Mesothelial cell of epicardium (in vitro differentiated cells): Measurements from ENCODE around the gene C22orf42. TPM values are rescaled to one million over a fixed set of nuclear protein-coding genes. Genes with fewer than 3 reads are reported as not detected.

Experiments
- DNase-seq, 2 experiments: peaks; one replicate each; pipeline ENCODE4 v3.0.0; 2021; ENCODE audit warnings: low spot score in 2 of 2; ENCODE audit not compliant: unreplicated experiment in 2 of 2
- H3K27ac Mint-ChIP-seq: 2 replicates; pipeline ENCODE4 v1.8.0; 2021; ENCODE audit warnings: mixed read lengths
- H3K27me3 Mint-ChIP-seq: 2 replicates; pipeline ENCODE4 v1.8.0; 2021; ENCODE audit warnings: low read depth, mixed read lengths
- H3K36me3 Mint-ChIP-seq: 2 replicates; pipeline ENCODE4 v1.8.0; 2021; ENCODE audit warnings: mixed read lengths
- H3K4me1 Mint-ChIP-seq: 2 replicates; pipeline ENCODE4 v1.8.0; 2021; ENCODE audit warnings: mixed read lengths
- H3K4me3 Mint-ChIP-seq: 2 replicates; pipeline ENCODE4 v1.8.0; 2021; ENCODE audit warnings: mild to moderate bottlenecking, moderate library complexity, mixed read lengths
- H3K9me3 Mint-ChIP-seq: 2 replicates; pipeline ENCODE4 v1.8.0; 2021; ENCODE audit warnings: mixed read lengths
- CTCF ChIP-seq: fragments of 200-600 bp; sonication (generic); IDR thresholded peaks from one replicate; pipeline ENCODE4 v1.5.0; 2021; ENCODE audit warnings: antibody characterized with exemption; ENCODE audit not compliant: unreplicated experiment
- total RNA-seq: library from RNA; stranded (reverse); gene quantifications from 3 replicates; pipeline ENCODE4 v1.2.1, GENCODE V29; 2021

C22orf42 gene
- total RNA-seq, 1 donor from 2014 or later: not detected

GRCh38 chr22:32100711-32101110 lies 58.4 kb downstream of the C22orf42 start:
- peaks cover 59% of the 10 kb centered on the region for H3K27me3 Mint-ChIP-seq

More at GRCh38 chr22:32100711-32101110, 58.4 kb downstream of the C22orf42 start:
- Mint-ChIP-seq H3K27ac (no peak overlapping the region), H3K4me3 (no peak overlapping the region), H3K9me3 (no peaks in the 10 kb centered on the region), H3K36me3 (no peaks in the 10 kb centered on the region), H3K4me1 (no peaks in the 10 kb centered on the region)
- no peak for TF ChIP-seq CTCF
- DNase-seq: no peak

Other genes with a start within 250 kb of the C22orf42 start
- gene YWHAH, start 214.8 kb downstream of the C22orf42 start, total RNA-seq: 57.8 to 65.6 TPM (median 64.4 TPM) in 3 replicates
- not detected in 3 replicates for gene SLC5A1, start 116.0 kb downstream of the C22orf42 start, total RNA-seq
- gene RFPL2, start 45.8 kb upstream of the C22orf42 start, total RNA-seq: 0.36 to 0.53 TPM (median 0.40 TPM) in 3 replicates
- gene SLC5A4, start 96.0 kb upstream of the C22orf42 start, total RNA-seq: not detected in 3 replicates
- not detected in 3 replicates for gene RFPL3, start 198.6 kb upstream of the C22orf42 start, total RNA-seq